RWPE1 (cell line): ENCODE results near the gene KRTAP11-1.

Source experiments
- CTCF ChIA-PET: fragments of 350-600 bp; sonication (Branson Sonifier 250); formaldehyde crosslinking; extraction: SDS; loops from one replicate; lab custom pipeline; 2021; lab: Yijun Ruan, JAX
- POLR2A ChIA-PET: fragments of 400-600 bp; formaldehyde crosslinking; extraction: SDS; loops from one replicate; lab custom pipeline; 2020; ENCODE audit warnings: antibody characterized with exemption; ENCODE audit not compliant: low non-redundant PET; lab: Yijun Ruan, JAX
- DNase-seq: peaks from one replicate; pipeline ENCODE4 v3.0.0; 2012; ENCODE audit warnings: low spot score
- H3K27ac ChIP-seq: fragments of 450-650 bp; 2 replicates; pipeline ENCODE4 v1.5.1; 2017
- TF ChIP-seq, protein P1 (sequence below): fragments of 450-650 bp; conservative IDR thresholded peaks from 2 replicates; pipeline ENCODE4 v1.5.1; 2017; ENCODE audit warnings: low read depth, mild to moderate bottlenecking

KRTAP11-1 gene

DNA sequence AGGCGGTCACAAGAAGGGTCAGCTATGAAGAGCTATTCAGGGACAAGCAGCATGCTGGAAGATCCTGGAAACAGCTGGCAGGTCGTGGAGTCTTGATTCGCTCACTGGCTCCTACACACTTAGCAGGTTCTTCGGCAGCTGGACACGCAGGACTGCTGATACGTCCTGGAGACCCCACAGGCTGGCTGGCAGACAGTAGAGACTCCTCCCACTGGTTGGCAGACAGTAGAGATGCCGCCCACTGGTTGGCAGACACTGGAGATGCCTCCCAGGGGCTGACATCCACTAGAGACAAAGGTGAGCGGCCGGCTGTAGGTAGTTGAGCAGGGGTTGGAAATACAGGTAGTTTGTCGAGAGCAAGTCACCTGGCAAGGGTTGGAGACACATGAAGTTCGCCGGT lies 466 bp downstream of the KRTAP11-1 start:
- no peak overlapping the region for H3K27ac ChIP-seq
- ChIA-PET POLR2A (no interaction called here), CTCF (no interaction called here)
- no peak for DNase-seq
- TF ChIP-seq, protein P1, sequence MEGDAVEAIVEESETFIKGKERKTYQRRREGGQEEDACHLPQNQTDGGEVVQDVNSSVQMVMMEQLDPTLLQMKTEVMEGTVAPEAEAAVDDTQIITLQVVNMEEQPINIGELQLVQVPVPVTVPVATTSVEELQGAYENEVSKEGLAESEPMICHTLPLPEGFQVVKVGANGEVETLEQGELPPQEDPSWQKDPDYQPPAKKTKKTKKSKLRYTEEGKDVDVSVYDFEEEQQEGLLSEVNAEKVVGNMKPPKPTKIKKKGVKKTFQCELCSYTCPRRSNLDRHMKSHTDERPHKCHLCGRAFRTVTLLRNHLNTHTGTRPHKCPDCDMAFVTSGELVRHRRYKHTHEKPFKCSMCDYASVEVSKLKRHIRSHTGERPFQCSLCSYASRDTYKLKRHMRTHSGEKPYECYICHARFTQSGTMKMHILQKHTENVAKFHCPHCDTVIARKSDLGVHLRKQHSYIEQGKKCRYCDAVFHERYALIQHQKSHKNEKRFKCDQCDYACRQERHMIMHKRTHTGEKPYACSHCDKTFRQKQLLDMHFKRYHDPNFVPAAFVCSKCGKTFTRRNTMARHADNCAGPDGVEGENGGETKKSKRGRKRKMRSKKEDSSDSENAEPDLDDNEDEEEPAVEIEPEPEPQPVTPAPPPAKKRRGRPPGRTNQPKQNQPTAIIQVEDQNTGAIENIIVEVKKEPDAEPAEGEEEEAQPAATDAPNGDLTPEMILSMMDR, result no peak

DNA sequence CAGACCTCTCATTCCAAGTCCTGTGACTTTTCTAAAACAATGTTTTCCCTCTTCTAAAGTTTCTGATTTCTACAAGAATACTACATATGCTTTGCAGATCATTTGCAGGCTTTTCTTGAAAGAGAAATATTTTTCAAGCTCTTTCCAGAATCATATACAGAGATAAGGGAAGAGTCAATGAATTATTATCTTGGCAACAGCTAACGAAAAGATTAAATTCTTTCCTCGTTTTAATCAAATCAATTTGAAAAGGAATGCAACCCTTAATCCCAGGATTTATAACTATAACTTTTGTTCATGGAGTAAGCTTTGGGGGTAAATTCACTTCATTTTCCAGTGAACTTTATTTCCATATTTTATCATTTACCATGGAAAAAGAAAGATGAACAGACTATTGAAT lies 6.9 kb downstream of the KRTAP11-1 start:
- POLR2A ChIA-PET, result no interaction called here
- TF ChIP-seq, protein P1, result no peak
- no peak overlapping the region for H3K27ac ChIP-seq
- DNase-seq, result no peak
- CTCF ChIA-PET, result no interaction called here

DNA sequence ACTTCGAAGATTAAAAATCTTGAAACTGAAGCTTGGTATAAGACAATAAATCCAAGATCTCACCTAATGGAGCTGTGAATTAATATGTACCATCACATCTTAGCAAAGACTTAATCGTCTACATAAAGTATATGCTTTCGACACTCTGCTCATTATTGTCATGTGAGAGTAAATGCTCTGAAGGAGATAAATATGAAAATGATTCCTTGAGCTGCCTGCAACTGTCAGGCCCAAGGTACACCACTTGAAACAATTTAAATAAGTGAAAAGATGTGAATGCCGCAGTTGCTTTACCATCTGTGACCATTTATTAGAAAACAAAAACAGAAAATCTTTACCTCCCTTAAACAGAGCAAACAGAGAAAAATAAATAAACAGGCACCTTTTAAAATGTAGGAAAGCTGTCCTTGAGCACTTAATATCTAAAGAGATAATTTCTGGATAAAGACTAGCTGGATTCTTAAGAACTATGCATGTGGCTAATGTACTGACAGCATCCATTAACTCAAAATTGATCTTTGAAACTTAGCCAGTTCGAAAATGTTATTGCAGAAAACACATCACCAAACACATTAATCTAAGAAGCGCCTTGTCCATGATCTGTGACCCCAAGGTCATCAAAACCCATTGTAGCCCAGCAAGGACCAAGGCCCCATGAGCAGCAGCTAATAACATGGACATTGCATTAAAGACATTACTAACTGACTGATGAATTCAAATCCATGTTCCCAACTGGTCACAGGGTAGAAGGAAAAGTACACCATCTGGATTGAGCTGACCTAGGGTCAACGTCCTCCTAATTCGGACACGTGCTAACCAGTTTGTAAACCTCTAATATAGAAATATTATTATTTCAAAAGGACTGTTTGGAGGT lies 33.5 kb downstream of the KRTAP11-1 start:
- DNase-seq, result no peak
- ChIA-PET POLR2A (no interaction called here), CTCF (interaction anchor here (0.6 kb wide), 1 partner anchor 32 kb away, joined by 3 read pairs; no protein-coding TSS in a partner anchor)
- no peak overlapping the region for H3K27ac ChIP-seq
- TF ChIP-seq, protein P1, result no peak

DNA sequence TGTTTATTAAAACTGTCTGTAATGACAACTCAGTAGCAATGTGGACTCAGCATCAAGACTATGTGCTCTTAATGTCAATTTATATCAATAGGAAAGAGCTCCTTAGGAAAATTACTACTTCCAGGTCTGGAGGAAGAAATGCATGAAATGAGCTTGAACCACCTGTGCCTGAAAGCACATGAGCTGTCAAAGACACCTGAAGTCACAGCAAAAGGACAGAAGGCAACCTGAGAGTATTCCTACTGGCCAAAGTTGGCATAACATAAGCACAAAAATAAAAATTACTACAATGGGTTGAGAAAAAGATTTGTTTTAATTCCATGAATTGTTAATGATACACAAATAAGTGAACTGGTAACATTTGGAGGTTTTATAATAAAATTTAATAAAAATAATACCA lies 38.4 kb downstream of the KRTAP11-1 start:
- TF ChIP-seq, protein P1, result no peak
- no peak for DNase-seq
- ChIA-PET CTCF (interaction anchor here (0.7 to 0.9 kb wide), 2 partner anchors 19 to 171 kb away, joined by 3 to 5 read pairs; no protein-coding TSS in a partner anchor), POLR2A (no interaction called here)
- no peak overlapping the region for H3K27ac ChIP-seq

DNA sequence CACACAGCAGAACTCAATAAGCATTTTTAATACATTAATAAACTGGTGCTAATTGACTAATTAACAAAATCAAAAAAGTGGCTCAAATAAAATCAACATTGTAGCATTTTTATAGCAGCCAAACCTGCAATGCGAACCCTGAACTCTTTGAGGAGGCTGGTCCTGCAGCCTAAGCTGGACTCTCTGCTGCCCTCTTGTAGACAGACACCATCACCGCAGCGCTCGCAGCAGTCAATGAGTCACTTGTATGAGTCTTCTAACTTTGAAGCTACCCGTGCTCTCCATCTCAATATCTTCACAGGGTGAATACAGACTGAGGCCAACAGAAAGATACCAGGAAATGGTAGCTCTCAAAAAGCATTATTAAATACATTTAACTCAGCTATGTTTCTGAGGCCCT lies 42.1 kb downstream of the KRTAP11-1 start:
- TF ChIP-seq, protein P1, result 0 out of 2 replicates have a peak, but pooled peaks have one; percentile 18
- CTCF ChIA-PET, result interaction anchor here (0.5 to 1.1 kb wide), 10 partner anchors 16 to 957 kb away, joined by 3 to 8 read pairs (median 3); no protein-coding TSS in a partner anchor
- DNase-seq, result peak; percentile 62
- POLR2A ChIA-PET, result no interaction called here
- H3K27ac ChIP-seq, result no peak overlapping the region

DNA sequence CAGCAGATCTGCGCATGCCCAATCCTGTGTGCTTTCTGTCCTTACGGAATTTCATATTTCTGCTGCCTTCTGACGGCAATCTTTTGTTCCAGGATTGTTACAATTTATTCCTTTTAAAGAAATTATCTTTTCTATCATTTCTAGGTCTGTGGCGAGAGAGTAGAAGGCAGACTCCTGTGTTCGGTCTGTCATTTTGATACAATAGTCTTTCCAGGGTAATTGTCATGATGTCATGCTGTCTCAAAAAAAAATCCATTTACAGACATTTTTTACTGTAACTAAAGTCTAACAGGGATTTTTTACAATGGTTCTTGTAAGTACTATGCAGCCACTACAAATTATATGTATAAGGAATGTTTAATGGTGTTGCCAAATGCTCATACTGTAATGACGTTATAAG lies 42.8 kb downstream of the KRTAP11-1 start:
- TF ChIP-seq, protein P1, result no peak
- ChIA-PET POLR2A (no interaction called here), CTCF (interaction anchor here (0.6 kb wide), 1 partner anchor 130 kb away, joined by 3 read pairs; no protein-coding TSS in a partner anchor)
- H3K27ac ChIP-seq, result no peak overlapping the region
- DNase-seq, result no peak
